NCI-H446 treated with DMSO at 0.1 percent for 48 hours (cell line): ENCODE measurements around the gene USH1G.
A peak's percentile ranks its signal among the peaks of the same experiment; 100 is the strongest.
"Not testable (repeated sequence)": the region's sequence is repeated elsewhere in the genome, so short reads cannot be mapped to it uniquely, and the experiment has no call there.

ENCODE experiments used
- DNase-seq: peaks from one replicate; lab custom pipeline; 2025; lab: John Stamatoyannopoulos, UW

The USH1G gene

DNA sequence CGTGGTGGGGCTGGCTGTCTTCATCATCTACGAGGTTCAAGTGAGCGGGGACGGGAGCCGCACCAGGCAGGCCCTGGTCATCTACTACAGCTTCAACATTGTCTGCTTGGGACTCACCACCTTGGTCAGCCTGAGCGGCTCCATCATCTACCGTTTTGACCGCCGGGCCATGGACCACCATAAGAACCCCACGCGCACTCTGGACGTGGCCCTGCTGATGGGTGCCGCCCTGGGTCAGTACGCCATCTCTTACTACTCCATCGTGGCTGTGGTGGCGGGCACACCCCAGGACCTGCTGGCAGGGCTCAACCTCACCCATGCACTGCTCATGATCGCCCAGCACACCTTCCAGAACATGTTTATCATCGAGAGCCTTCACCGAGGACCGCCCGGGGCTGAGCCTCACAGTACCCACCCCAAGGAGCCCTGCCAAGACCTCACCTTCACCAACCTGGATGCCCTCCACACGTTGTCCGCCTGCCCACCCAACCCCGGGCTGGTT is 7.5 kb upstream of the USH1G start:
- no peak for DNase-seq

GRCh38 chr17:74928786-74929185 is 5.7 kb upstream of the USH1G start:
- DNase-seq = no peak

DNA sequence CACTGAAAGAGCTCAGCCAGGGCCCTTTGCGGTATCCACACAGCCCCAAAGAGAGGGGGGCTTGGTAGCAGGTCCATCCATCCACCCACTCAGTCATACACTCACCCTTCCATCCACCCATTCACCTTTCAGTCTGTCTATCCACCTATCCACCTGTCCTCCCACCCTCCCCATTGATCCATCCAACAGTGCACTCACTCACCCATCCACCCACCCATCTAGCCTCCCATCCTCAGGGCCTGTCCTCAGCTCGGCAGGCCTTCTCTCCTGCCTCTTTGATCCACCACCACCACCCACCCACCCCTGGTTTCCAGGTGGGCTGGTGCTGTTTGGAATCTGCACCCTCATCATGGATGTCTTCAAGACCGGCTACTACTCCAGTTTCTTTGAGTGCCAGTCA is 2.2 kb upstream of the USH1G start:
- DNase-seq = no peak

DNA sequence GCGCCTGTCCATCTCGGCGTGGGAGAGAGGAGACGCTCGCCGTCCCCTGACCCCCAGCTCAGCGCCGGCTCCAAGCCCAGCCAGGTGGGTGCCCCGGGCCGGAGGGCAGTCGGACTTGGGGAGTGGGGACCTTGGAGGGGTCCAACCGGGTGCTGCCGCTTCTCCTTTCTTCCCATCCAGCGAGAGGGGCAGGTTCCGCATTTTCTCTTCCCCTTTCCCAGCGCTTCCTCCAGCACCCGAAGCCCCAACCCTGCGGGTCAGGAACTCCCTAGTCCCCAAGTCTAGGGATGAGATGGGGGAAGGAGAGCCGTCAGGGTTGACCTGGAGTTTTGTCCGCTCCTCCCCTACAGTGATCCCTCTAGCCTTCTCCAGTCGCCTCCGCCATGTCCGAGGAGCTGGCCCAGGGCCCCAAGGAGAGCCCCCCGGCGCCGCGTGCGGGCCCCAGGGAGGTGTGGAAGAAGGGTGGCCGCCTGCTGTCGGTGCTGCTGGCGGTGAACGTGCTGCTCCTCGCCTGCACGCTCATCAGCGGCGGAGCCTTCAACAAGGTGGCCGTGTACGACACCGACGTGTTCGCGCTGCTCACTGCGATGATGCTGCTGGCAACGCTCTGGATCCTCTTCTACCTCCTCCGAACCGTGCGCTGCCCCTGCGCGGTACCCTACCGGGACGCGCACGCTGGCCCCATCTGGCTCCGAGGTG is 1.3 kb upstream of the USH1G start, which contains the start of gene OTOP2:
TSS of gene OTOP2 (plus strand) at position 24 of the 699 bp plus-strand sequence. CDS start at position 384, 360 bp downstream.
- no peak for DNase-seq

DNA sequence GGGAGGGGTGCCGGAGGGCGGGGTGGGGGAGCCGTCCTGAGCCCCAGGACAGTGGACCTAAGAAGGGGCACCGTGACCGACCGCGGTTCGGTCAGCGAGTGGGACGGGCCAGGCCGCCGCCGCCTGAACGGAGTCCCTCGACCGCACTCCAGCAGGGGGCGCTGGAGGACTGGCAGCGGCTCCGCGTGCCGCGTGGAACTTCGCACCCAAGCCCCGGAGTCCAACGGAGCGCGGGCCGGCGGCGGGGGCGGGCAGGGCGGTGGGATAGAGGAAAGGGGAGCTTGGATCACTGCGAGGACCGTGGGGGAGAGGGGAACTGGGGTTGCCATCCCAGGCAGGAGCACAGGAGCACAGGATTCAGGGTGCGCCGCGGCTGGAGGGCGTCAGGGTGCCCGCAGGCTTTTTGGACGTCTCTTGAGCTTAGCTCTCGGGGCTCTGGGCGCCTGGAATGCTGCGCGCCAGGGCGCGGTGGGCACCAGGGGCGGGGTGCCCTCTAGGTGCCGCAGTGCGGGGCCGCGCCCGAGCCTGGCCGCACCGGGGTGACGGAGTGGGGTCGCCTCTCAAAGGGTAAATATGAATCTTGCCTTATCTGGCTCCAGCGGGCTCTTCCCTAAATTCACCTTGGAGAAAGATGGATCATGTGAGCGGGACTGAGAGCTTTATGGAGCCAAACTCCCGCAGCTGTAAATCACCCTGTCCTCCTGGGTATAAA is 639 bp upstream of the USH1G start:
- DNase-seq = peak; percentile 9

DNA sequence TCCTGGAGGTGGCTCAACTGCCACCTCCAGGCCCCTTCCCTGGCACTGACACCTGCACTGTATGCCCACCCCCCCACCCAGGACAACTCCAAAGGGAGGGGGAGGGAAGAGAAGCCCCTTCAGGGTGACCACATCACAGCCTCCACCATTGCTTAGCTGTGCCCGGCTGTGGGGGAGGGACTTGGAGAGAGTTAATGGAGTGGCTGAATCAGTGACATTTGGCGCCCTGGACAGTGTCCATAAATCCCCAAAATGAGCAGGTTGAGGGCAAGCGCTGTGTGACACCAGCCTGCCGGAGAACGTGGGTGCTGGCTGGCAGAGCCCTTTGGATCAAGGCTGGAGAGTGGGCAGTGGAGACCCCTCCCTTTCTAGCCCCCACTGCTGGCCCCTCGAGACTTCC is 883 bp downstream of the USH1G start:
- no peak for DNase-seq

- no peak for DNase-seq
These were observed 1.3 kb downstream of the USH1G start for GRCh38 chr17:74921769-74922168.

GRCh38 chr17:74921026-74921681 is 1.9 kb downstream of the USH1G start:
- no peak for DNase-seq

DNA sequence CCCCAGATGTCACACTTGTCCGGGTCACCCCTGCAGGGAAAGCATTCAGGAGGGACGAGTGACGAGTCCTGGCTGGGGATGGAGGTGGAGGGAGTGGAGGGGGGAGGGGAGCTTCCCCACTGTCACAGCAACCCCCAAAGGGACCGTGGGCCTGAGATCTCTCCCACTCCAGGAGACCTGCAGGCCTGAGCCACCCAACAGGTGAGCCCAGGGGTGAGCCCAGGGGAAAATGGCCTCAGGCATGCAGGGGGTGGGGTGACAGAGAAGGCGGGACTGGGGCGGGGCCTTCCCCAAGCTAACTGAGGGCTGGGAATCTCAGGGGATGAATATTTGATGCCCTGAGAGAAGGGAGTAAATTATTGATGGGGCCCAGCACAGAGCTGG is 2.4 kb downstream of the USH1G start:
- no peak for DNase-seq

DNA sequence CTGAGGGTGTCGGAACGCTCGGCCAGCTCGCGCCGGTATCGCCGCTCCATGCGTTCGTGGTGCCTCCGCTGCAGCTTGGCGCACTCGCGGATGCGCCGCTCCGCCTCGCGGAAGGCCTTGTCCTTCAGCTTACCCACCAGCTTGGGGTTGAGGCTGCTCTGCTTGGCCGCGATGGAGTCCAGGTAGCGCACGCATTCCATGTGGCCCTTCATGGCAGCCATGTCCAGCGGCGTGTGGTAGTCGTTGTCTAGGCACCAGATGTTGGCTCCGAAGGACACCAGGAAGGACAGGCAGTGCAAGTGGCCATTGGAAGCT is 2.8 kb downstream of the USH1G start:
- DNase-seq = no peak

DNA sequence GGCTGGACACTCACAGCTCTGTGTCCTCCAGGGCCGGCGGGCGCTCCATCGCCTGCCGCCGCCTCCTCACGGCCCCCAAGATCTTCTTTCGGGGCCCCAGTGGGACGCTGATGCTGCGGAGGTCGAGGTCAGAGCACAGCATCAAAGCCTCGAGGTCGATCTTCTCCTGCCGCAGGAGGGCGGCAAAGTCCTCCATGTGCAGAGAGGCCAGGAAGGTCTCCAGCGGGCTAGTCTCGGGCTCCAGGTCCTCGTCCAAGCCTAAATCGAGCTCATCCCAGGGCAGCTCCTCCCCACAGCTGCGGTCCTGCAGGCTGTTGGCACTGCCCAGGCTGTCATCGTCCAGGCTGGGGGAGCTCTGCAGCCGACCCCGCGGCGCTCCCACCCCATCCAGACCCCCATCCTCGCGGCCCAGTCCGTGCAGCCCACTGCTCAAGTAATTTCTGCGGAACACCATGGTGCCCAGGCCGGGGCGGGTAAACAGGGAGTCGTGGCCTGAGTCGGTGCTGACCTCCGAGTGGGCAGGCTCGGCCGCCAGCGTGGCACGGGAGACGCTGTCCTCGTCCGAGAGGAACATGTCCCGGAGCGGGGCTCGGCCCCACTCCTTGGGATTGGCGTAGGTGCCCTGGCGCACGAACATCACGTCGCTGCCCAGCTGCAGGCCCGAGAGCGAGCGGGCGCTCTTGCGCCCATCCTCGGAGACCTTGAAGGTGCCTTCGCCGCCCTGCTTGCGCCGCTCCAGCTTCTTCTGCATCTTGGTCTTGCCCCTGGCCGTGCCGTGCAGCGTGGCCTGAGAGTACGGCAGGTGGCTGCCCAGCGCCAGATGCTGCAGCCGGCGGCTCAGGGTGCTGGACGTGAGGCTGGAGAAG is 3.4 kb downstream of the USH1G start:
- no peak for DNase-seq

DNA sequence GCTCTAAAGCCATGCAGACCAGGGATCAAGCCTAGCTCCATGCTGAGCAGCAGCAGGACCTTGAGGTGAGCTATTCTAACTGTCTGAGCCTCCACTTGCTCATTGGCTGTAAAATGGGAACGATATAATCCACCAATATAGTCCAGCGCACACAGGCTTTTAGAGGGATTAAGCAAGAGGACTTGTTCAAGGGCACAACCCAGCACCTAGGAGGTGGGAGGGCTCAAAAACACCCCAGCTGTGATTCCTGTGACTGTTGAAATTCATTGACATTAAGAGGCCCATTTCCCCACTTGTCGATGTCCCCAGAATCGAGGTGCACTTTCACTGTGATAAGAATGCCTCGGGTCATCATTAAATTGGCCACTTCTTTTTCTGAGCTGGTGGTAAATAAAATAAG is 4.1 kb downstream of the USH1G start:
- no peak for DNase-seq

- no peak for DNase-seq
These were observed 5.6 kb downstream of the USH1G start for GRCh38 chr17:74917430-74917829.

DNA sequence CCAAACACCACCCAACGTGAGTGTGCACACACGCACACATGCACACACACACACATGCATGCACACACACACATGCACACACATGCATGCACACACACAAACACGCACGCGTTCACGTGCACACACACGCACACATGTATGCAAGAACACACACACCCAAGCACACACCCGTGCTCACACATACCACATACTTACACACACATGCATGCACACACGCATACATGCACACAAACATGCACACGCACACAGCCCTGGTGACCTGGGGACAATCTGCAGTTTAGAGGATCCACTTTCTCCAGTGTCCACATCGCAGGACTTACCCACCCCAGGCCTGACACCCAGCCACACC is 6.2 kb downstream of the USH1G start:
- DNase-seq = no peak

GRCh38 chr17:74916136-74916850 is 6.8 kb downstream of the USH1G start:
- DNase-seq = no peak

DNA sequence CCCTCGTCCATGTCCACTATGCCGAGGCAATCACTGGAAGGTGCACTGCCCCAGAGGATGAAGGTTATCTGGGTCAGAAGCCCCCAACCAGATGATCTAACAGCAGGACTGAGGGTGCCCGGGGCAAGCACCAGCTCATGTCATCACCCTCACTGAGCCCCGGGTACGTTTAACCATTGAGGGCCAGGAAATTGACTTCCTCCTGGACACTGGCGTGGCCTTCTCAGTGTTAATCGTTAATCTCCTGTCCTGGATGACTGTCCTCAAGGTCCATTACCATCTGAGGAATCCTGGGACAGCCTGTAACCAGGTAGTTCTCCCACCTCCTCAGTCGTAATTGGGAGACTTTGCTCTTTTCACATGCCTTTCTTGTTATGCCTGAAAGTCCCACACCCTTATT is 11.6 kb downstream of the USH1G start:
- not testable (repeated sequence) for DNase-seq

DNA sequence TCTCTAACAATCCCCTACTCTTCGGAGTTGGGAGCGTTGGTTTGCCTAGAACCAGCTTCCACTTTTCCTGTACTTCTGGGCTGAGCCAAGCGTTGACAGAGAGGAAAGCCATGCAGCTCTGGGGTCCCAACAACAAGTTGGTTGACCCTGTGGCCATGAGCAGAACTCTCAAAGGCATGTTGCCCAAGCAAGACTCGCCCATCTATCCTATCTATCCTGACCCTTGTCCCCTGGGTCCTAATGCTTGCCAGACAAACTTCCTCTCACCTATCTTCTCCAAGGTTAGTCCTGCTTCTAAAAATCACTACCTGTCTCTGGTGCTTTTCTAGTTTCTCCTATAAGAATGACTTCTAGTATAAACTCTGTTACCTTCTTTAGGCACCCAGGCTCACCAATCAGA is 14.0 kb downstream of the USH1G start:
- not testable (repeated sequence) for DNase-seq

DNA sequence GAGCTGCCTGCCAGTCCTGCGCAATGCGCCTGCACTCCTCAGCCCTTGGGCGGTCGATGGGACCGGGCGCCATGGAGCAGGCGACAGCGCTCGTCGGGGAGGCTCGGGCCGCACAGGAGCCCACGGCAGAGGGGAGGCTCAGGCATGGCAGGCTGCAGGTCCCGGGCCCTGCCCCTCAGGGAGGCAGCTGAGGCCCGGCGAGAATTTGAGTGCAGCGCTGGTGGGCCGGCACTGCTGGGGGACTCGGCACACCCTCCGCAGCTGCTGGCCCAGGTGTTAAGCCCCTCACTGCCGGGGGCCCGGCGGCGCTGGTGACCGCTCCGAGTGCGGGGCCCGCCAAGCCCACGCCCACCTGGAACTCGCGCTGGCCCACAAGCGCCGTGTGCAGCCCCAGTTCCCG is 16.0 kb downstream of the USH1G start:
- DNase-seq = no peak

GRCh38 chr17:74906214-74906793 is 16.8 kb downstream of the USH1G start:
- not testable (repeated sequence) for DNase-seq

DNA sequence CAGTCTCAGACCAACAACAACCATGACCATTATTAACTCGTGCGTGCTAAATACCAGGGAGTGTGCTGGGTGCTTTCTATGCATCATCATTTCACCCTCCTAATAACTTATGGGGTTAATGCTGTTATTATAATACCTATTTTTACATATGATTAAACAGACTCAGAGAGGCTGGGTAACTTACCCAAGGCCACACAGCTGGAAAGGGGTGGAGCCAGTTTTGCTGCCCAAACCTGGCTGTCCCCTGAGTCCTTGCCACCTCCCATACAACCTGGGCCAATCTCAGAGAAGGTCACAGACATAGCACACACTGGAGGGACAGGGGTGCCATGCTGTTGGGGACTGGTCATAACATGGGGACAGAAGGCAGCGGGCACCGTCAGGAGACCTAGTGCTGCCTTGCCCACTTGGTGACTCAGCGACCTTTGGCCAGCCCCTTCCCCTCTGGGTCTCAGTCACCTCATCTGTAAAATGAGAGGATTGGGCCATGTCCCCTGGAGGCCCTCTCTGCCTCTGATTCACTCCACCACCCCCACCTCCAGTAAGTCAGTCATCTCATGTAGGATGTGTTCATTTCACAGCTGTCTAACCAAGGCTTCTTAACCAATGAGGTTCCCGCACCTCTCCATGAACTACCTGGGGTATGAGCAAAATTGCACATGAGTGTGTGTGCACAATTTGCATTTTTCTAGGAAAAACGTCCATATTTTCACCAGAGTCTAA is 18.2 kb downstream of the USH1G start:
- no peak for DNase-seq

DNA sequence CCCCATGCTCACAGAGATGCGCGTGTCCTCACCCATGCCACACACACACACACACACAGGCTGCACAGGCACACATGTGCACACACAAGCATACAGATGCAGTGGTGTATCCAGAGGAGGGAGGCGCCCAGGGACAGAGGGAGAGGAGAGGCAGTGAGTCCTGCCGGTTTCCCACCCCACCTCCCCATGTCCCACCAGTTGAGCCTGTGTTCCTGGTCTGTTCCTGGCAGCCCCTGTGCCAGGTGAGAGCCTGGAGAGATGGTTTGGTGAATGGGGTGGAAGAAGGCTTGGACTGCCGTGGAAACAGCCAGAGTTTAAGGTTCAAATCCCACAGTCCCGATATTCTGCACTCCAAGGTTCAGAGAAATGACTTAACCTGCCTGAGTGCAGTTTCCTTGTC is 19.4 kb downstream of the USH1G start:
- DNase-seq = no peak
